Measurements from ENCODE around the gene GABPB1. TPM values are rescaled to one million over a fixed set of nuclear protein-coding genes. Genes with fewer than 3 reads are reported as not detected.
A peak's percentile ranks its signal among the peaks of the same experiment; 100 is the strongest.

Gene GABPB1
- total and polyA plus RNA-seq, 10 of the 15 experiments (the other 5 are each of a cell fraction or from before 2014, with no cell fraction given): 13.9 to 48.2 (median 39.8) TPM

DNA sequence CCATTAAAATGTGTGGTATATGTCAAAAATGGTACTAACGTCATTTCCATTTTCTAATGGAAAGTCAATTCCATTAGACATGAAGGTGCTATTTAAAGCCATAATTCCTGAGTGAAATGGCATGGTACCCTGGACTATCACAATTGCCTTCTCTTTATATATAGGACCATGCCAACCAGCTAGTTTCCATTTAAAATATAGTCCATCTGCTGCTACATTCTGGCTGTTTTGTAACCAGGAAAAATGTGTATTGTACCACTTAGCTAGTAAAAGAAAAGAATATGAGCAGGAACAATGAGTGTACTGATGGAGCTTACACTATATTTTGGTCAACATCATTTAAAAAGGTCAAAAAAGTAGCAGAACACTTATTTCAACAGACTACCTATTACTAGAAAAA, 59.0 kb downstream of the GABPB1 start:
- FAIRE-seq (no peak), ATAC-seq (no peak), DNase-seq (ENCODE audit: low read depth, low spot score) (no peak)
- no peak overlapping the region for H2AFZ ChIP-seq (ENCODE audit: control insufficient read depth, low read depth, low read length)
- H3K4me3 ChIP-seq: no peak overlapping the region
- H3K27ac ChIP-seq (ENCODE audit: control insufficient read depth, insufficient read depth): no peak overlapping the region
- no peak for TF ChIP-seq MEF2A (IDR thresholded peaks at IDR 0.05; ENCODE audit: insufficient read depth, low read depth, low read length)
- H3K9ac ChIP-seq (ENCODE audit: control insufficient read depth, insufficient read depth, low read length): no peak overlapping the region
- ChIA-PET CTCF (no interaction called here), RAD21 (ENCODE audit: unreplicated experiment) (interaction anchor here (1.1 to 1.8 kb wide), 2 partner anchors 20 to 115 kb away, joined by 4 to 5 read pairs; no protein-coding TSS in a partner anchor), POLR2A (interaction anchor here (0.6 to 0.8 kb wide), 5 partner anchors 10 to 375 kb away, joined by 3 to 5 read pairs (median 3); no protein-coding TSS in a partner anchor), SMC1A (ENCODE audit: uncharacterized antibody, unreplicated experiment) (interaction anchor here (1.0 kb wide), 1 partner anchor 9 kb away, joined by 5 read pairs; no protein-coding TSS in a partner anchor)
- H3K27me3 ChIP-seq (replicated peaks in 1 of 2; ENCODE audit: control insufficient read depth in 2 of 2, insufficient read depth in 2 of 2, low read length in 1 of 2): no peaks in the 10 kb centered on the region
- peaks cover 0 to 7% of the 10 kb centered on the region in 2 experiments; a peak in 2 of 4 replicates for H3K36me3 ChIP-seq (ENCODE audit: control insufficient read depth in 2 of 2, insufficient read depth in 2 of 2, low read length in 1 of 2)
- H4K20me1 ChIP-seq (ENCODE audit: control insufficient read depth, insufficient read depth): no peaks in the 10 kb centered on the region
- H3K4me1 ChIP-seq (ENCODE audit: control insufficient read depth, insufficient read depth, low read length): no peaks in the 10 kb centered on the region
- H3K79me2 ChIP-seq (ENCODE audit: control insufficient read depth, insufficient read depth, low read length): no peaks in the 10 kb centered on the region
- no TSS peak for BruUV-seq (replicated peaks)
- WGBS (ENCODE audit: insufficient coverage, insufficient replicate concordance, low lambda C conversion rate, missing lambda C conversion rate): 95% methylated on average over 1 of the region's 1 CpG
- in situ Hi-C loops (cut with MboI): no loop called here
- H3K4me2 ChIP-seq (ENCODE audit: control insufficient read depth, insufficient read depth): no peak overlapping the region
- intact Hi-C loops (cut with micrococcal nuclease; ENCODE audit: unreplicated experiment): no loop called here
- H3K9me3 ChIP-seq (replicated peaks; ENCODE audit: control insufficient read depth, insufficient read depth, low read length): no peaks in the 10 kb centered on the region

DNA sequence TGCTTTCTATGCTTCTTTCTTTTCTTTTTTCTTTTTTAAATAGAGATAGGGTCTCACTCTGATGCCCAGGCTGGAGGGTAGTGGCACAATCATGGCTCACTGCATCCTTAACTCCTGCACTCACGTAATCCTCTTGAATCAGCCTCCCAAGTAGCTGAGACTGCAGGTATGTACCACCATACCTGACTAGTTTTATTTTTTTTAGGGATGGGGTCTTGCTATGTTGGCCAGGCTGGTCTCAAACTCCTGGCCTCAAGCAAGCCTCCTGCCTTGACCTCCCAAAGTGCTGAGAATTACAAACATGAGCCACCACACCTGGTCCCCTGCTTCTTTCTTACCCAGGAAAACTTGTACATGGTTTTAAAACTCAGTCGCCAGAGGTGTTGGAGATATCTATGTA, 65.2 kb downstream of the GABPB1 start:
- Histone ChIP-seq H3K27ac (ENCODE audit: control insufficient read depth, insufficient read depth) (no peak overlapping the region), H3K36me3 (ENCODE audit: control insufficient read depth in 2 of 2, insufficient read depth in 2 of 2, low read length in 1 of 2) (peaks cover 5 to 23% of the 10 kb centered on the region in 2 experiments), H3K9me3 (replicated peaks; ENCODE audit: control insufficient read depth, insufficient read depth, low read length) (no peaks in the 10 kb centered on the region), H4K20me1 (ENCODE audit: control insufficient read depth, insufficient read depth) (no peaks in the 10 kb centered on the region), H3K9ac (ENCODE audit: control insufficient read depth, insufficient read depth, low read length) (no peak overlapping the region), H3K4me2 (ENCODE audit: control insufficient read depth, insufficient read depth) (no peak overlapping the region), H3K79me2 (ENCODE audit: control insufficient read depth, insufficient read depth, low read length) (no peaks in the 10 kb centered on the region), H2AFZ (ENCODE audit: control insufficient read depth, low read depth, low read length) (no peak overlapping the region), H3K4me3 (no peak overlapping the region), H3K27me3 (replicated peaks in 1 of 2; ENCODE audit: control insufficient read depth in 2 of 2, insufficient read depth in 2 of 2, low read length in 1 of 2) (no peaks in the 10 kb centered on the region), H3K4me1 (ENCODE audit: control insufficient read depth, insufficient read depth, low read length) (no peaks in the 10 kb centered on the region)
- RAD21 ChIA-PET (ENCODE audit: unreplicated experiment): interaction anchor here (1.3 kb wide), 1 partner anchor 27 kb away, joined by 3 read pairs; no protein-coding TSS in a partner anchor
- peak; percentile 31 for FAIRE-seq
- CTCF ChIA-PET: interaction anchor here (1.5 kb wide), 1 partner anchor 26 kb away, joined by 4 read pairs; no protein-coding TSS in a partner anchor
- intact Hi-C loops (cut with micrococcal nuclease; ENCODE audit: unreplicated experiment) (no loop called here), in situ Hi-C loops (cut with MboI) (no loop called here)
- DNase-seq (ENCODE audit: low read depth, low spot score): no peak
- 100% methylated on average over 2 of the region's 2 CpGs for WGBS (ENCODE audit: insufficient coverage, insufficient replicate concordance, low lambda C conversion rate, missing lambda C conversion rate)
- POLR2A ChIA-PET: no interaction called here
- no TSS peak for BruUV-seq (replicated peaks)
- SMC1A ChIA-PET (ENCODE audit: uncharacterized antibody, unreplicated experiment): no interaction called here
- ATAC-seq: no peak
- TF ChIP-seq, protein P1, sequence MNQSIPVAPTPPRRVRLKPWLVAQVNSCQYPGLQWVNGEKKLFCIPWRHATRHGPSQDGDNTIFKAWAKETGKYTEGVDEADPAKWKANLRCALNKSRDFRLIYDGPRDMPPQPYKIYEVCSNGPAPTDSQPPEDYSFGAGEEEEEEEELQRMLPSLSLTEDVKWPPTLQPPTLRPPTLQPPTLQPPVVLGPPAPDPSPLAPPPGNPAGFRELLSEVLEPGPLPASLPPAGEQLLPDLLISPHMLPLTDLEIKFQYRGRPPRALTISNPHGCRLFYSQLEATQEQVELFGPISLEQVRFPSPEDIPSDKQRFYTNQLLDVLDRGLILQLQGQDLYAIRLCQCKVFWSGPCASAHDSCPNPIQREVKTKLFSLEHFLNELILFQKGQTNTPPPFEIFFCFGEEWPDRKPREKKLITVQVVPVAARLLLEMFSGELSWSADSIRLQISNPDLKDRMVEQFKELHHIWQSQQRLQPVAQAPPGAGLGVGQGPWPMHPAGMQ (IDR thresholded peaks at IDR 0.05; ENCODE audit: borderline replicate concordance): no peak
- TF ChIP-seq CBX3 (IDR thresholded peaks at IDR 0.05; ENCODE audit: borderline replicate concordance, low read depth): no peak
- no peak for TF ChIP-seq TCF12 (IDR thresholded peaks at IDR 0.05; ENCODE audit: low read depth, low read length)
- TF ChIP-seq, protein P2, sequence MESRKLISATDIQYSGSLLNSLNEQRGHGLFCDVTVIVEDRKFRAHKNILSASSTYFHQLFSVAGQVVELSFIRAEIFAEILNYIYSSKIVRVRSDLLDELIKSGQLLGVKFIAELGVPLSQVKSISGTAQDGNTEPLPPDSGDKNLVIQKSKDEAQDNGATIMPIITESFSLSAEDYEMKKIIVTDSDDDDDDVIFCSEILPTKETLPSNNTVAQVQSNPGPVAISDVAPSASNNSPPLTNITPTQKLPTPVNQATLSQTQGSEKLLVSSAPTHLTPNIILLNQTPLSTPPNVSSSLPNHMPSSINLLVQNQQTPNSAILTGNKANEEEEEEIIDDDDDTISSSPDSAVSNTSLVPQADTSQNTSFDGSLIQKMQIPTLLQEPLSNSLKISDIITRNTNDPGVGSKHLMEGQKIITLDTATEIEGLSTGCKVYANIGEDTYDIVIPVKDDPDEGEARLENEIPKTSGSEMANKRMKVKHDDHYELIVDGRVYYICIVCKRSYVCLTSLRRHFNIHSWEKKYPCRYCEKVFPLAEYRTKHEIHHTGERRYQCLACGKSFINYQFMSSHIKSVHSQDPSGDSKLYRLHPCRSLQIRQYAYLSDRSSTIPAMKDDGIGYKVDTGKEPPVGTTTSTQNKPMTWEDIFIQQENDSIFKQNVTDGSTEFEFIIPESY (IDR thresholded peaks at IDR 0.05): no peak
- TF ChIP-seq, protein P3, sequence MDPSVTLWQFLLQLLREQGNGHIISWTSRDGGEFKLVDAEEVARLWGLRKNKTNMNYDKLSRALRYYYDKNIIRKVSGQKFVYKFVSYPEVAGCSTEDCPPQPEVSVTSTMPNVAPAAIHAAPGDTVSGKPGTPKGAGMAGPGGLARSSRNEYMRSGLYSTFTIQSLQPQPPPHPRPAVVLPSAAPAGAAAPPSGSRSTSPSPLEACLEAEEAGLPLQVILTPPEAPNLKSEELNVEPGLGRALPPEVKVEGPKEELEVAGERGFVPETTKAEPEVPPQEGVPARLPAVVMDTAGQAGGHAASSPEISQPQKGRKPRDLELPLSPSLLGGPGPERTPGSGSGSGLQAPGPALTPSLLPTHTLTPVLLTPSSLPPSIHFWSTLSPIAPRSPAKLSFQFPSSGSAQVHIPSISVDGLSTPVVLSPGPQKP (IDR thresholded peaks at IDR 0.05; ENCODE audit: low read depth, low read length): no peak
- no peak for TF ChIP-seq BACH1 (IDR thresholded peaks at IDR 0.05; ENCODE audit: borderline replicate concordance)
- no peak for TF ChIP-seq HDAC6 (IDR thresholded peaks at IDR 0.05; ENCODE audit: unreplicated experiment)
- TF ChIP-seq CBFB (IDR thresholded peaks at IDR 0.05; ENCODE audit: low read depth): no peak
- TF ChIP-seq POLR2AphosphoS5 (IDR thresholded peaks at IDR 0.05; ENCODE audit: low read length): no peak
- TF ChIP-seq, protein P4, sequence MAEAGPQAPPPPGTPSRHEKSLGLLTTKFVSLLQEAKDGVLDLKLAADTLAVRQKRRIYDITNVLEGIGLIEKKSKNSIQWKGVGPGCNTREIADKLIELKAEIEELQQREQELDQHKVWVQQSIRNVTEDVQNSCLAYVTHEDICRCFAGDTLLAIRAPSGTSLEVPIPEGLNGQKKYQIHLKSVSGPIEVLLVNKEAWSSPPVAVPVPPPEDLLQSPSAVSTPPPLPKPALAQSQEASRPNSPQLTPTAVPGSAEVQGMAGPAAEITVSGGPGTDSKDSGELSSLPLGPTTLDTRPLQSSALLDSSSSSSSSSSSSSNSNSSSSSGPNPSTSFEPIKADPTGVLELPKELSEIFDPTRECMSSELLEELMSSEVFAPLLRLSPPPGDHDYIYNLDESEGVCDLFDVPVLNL (IDR thresholded peaks at IDR 0.05; ENCODE audit: low read depth, low read length): no peak

Measured in GM12878 (cell line).